NCI-H187 treated with DMSO at 0.1 percent for 48 hours (cell line): ENCODE data around the gene CYLD.

Experiments used
- DNase-seq: peaks from one replicate; lab custom pipeline; 2025; lab: John Stamatoyannopoulos, UW

The CYLD gene

GRCh38 chr16:50711862-50712559 lies 29.9 kb upstream of the CYLD start:
- DNase-seq, result no peak

GRCh38 chr16:50712560-50712898 lies 29.4 kb upstream of the CYLD start:
- DNase-seq, result no peak

- no peak for DNase-seq
These were observed 28.9 kb upstream of the CYLD start for GRCh38 chr16:50712956-50713355.

- no peak for DNase-seq
These were observed 24.8 kb upstream of the CYLD start for GRCh38 chr16:50717091-50717490.

GRCh38 chr16:50717494-50717893 lies 24.4 kb upstream of the CYLD start:
- no peak for DNase-seq

- DNase-seq, result no peak
These were observed 23.7 kb upstream of the CYLD start for GRCh38 chr16:50718061-50718760.

- no peak for DNase-seq
These were observed 23.0 kb upstream of the CYLD start for GRCh38 chr16:50718761-50719400.

- no peak for DNase-seq
These were observed 22.2 kb upstream of the CYLD start for GRCh38 chr16:50719401-50720337.

GRCh38 chr16:50721549-50722404 lies 20.1 kb upstream of the CYLD start:
- DNase-seq, result no peak

GRCh38 chr16:50722405-50722737 lies 19.5 kb upstream of the CYLD start:
- DNase-seq, result no peak

GRCh38 chr16:50722960-50723359 lies 18.9 kb upstream of the CYLD start:
- DNase-seq, result no peak

- DNase-seq, result no peak
These were observed 17.6 kb upstream of the CYLD start for GRCh38 chr16:50724306-50724705.

GRCh38 chr16:50731130-50731988 lies 10.5 kb upstream of the CYLD start:
- no peak for DNase-seq

- DNase-seq, result no peak
These were observed 9.7 kb upstream of the CYLD start for GRCh38 chr16:50731989-50732832.

- no peak for DNase-seq
These were observed 8.4 kb upstream of the CYLD start for GRCh38 chr16:50733468-50733867.

- no peak for DNase-seq
These were observed 6.2 kb upstream of the CYLD start for GRCh38 chr16:50735629-50736122.

GRCh38 chr16:50736448-50736847 lies 5.4 kb upstream of the CYLD start:
- DNase-seq, result no peak

- no peak for DNase-seq
These were observed 4.4 kb upstream of the CYLD start for GRCh38 chr16:50737420-50737959.

- no peak for DNase-seq
These were observed 2.9 kb upstream of the CYLD start for GRCh38 chr16:50739031-50739430.
